K562 (cell line): ENCODE measurements around the gene ZBTB9. TPM values are rescaled to one million over a fixed set of nuclear protein-coding genes. Genes with fewer than 3 reads are reported as not detected.
A peak's percentile ranks its signal among the peaks of the same experiment; 100 is the strongest.

Experiments
- ATF7 ChIP-seq: fragments of 450-650 bp; IDR thresholded peaks from 2 replicates; pipeline ENCODE4 v1.7.1; 2014; ENCODE audit warnings: mild to moderate bottlenecking, moderate library complexity
- BHLHE40 ChIP-seq: IDR thresholded peaks from 2 replicates; pipeline ENCODE4 v1.6.1; 2011; ENCODE audit warnings: low read length, improper control_type of control experiment
- CHCHD3 ChIP-seq: fragments of 250-450 bp; sonication (Bioruptor Pico); IDR thresholded peaks from 2 replicates; pipeline ENCODE4 v2.1.2; 2022; ENCODE audit warnings: mild to moderate bottlenecking
- COPS2 ChIP-seq: fragments of 450-650 bp; conservative IDR thresholded peaks from 2 replicates; pipeline ENCODE4 v1.6.1; 2016; ENCODE audit warnings: mild to moderate bottlenecking, moderate library complexity
- GATAD2B ChIP-seq: fragments of 450-650 bp; IDR thresholded peaks from 2 replicates; pipeline ENCODE4 v1.6.1; 2017; ENCODE audit warnings: mild to moderate bottlenecking, borderline replicate concordance
- HDAC2 ChIP-seq: fragments of 450-650 bp; IDR thresholded peaks from 2 replicates; pipeline ENCODE4 v1.6.1; 2016; ENCODE audit warnings: mild to moderate bottlenecking
- KLF6 ChIP-seq: fragments of 250-450 bp; sonication (Bioruptor Pico); IDR thresholded peaks from 2 replicates; pipeline ENCODE4 v1.4.0; 2020; ENCODE audit warnings: mild to moderate bottlenecking, moderate library complexity, borderline replicate concordance
- MAZ ChIP-seq, 2 experiments: fragments of 450-650 bp in 1 of 2; sonication (generic) in 1 of 2; formaldehyde crosslinking; IDR thresholded peaks in 1 of 2; conservative IDR thresholded peaks in 1 of 2; 2 replicates each; pipeline versions ENCODE4 v1.4.0 to v1.5.0; 2020; ENCODE audit warnings: mild to moderate bottlenecking in 1 of 2, missing genetic modification reagents in 1 of 2
- MBD1 ChIP-seq: fragments of 250-450 bp; sonication (Bioruptor Pico); IDR thresholded peaks from 2 replicates; pipeline ENCODE4 v1.8.0; 2022; ENCODE audit warnings: inconsistent platforms
- MCM3 ChIP-seq: fragments of 450-650 bp; IDR thresholded peaks from 2 replicates; pipeline ENCODE4 v1.6.1; 2016
- MTA2 ChIP-seq: fragments of 450-650 bp; IDR thresholded peaks from 2 replicates; pipeline ENCODE4 v1.6.1; 2016; ENCODE audit warnings: low read depth
- RBM14 ChIP-seq: fragments of 200-400 bp; formaldehyde crosslinking; IDR thresholded peaks from 2 replicates; pipeline ENCODE4 v1.6.1; 2018; ENCODE audit warnings: low read depth, mild to moderate bottlenecking, low read length, moderate library complexity, borderline replicate concordance; ENCODE audit not compliant: insufficient read depth
- SAFB ChIP-seq: fragments of 200-400 bp; formaldehyde crosslinking; IDR thresholded peaks from 2 replicates; pipeline ENCODE4 v1.6.1; 2017; ENCODE audit warnings: low read depth, low read length, borderline replicate concordance
- TEAD1 ChIP-seq, 2 experiments: fragments of 450-650 bp in 1 of 2; sonication (generic) in 1 of 2; formaldehyde crosslinking; IDR thresholded peaks; 2 replicates each; pipeline versions ENCODE4 v1.4.0 to v1.8.0; 2020 to 2022; ENCODE audit warnings: mild to moderate bottlenecking in 2 of 2, missing genetic modification reagents in 1 of 2
- U2AF2 ChIP-seq: fragments of 200-400 bp; formaldehyde crosslinking; optimal IDR thresholded peaks from 2 replicates; pipeline ENCODE3; 2017; ENCODE audit warnings: low read depth, mild to moderate bottlenecking, low read length
- ZBTB11 ChIP-seq, 3 experiments: fragments of 200-800 bp in 1 of 3; fragments of 250-450 bp in 1 of 3; fragments of 450-650 bp in 1 of 3; sonication (Bioruptor Pico) in 1 of 3; sonication (Bioruptor generic) in 1 of 3; formaldehyde crosslinking in 1 of 3; IDR thresholded peaks; 2 replicates each; pipeline versions ENCODE4 v1.6.1 to v1.8.0; 2016 to 2022; ENCODE audit warnings: mild to moderate bottlenecking in 2 of 3, missing genetic modification characterization in 2 of 3, missing compliant biosample characterization in 1 of 3, moderate library complexity in 1 of 3
- ZC3H11A ChIP-seq: IDR thresholded peaks from 2 replicates; pipeline ENCODE4 v1.6.1; 2012; ENCODE audit warnings: low read depth, low read length, improper control_type of control experiment
- ZNF23 ChIP-seq: fragments of 250-450 bp; sonication (Bioruptor Pico); IDR thresholded peaks from 2 replicates; pipeline ENCODE4 v1.4.0; 2020; ENCODE audit warnings: mild to moderate bottlenecking
- ZNF77 ChIP-seq: fragments of 250-450 bp; sonication (Bioruptor Pico); IDR thresholded peaks from 2 replicates; pipeline ENCODE4 v1.5.0; 2020
- ZSCAN32 ChIP-seq: fragments of 450-650 bp; formaldehyde crosslinking; IDR thresholded peaks from 2 replicates; pipeline ENCODE4 v1.4.0; 2020; ENCODE audit warnings: mild to moderate bottlenecking, moderate library complexity
- polyA plus RNA-seq, 8 experiments: library from polyadenylated mRNA; depleted of rRNA in 4 of 8; stranded (reverse) in 5 of 8; unstranded in 3 of 8; fragments of >200 nt; fragmentation: Nextera tagmentation in 2 of 8; fragmentation: Illumina TruSeq in 1 of 8; extraction: Ambion mirVana in 2 of 8; extraction: Trizol in 1 of 8; gene quantifications; 2 replicates each; pipeline versions ENCODE4 v1.2.1 to v1.2.3, GENCODE V29; 2011 to 2014; ENCODE audit warnings: inconsistent platforms in 1 of 8, missing spikeins in 1 of 8
- total RNA-seq, 7 experiments: library from RNA; depleted of rRNA in 6 of 7; stranded (reverse); fragments of >200 nt in 6 of 7; fragmentation: Illumina TruSeq in 2 of 7; extraction: Trizol in 2 of 7; gene quantifications; 2 replicates each; pipeline versions ENCODE4 v1.2.1 to v1.2.3, GENCODE V29; 2011 to 2021; ENCODE audit warnings: low replicate concordance in 1 of 7
- TF ChIP-seq, protein P1 (sequence below): fragments of 250-450 bp; sonication (Bioruptor Pico); IDR thresholded peaks from 2 replicates; pipeline ENCODE4 v1.9.0; 2021; ENCODE audit warnings: mild to moderate bottlenecking
- TF ChIP-seq, protein P2 (sequence below): fragments of 250-450 bp; sonication (Bioruptor Pico); IDR thresholded peaks from 2 replicates; pipeline ENCODE4 v1.4.0; 2020; ENCODE audit warnings: mild to moderate bottlenecking, moderate library complexity

ZBTB9 gene
- total and polyA plus RNA-seq, 9 of the 15 experiments (the other 6 are each of a cell fraction or from before 2014, with no cell fraction given): 1.9 to 19.5 (median 10.4) TPM

- no peak for TF ChIP-seq MBD1 (CRISPR knock-in tag)
- TF ChIP-seq ZBTB11 (CRISPR knock-in tag; IDR thresholded peaks at IDR 0.05): 0 out of 6 replicates have a peak, but pooled peaks of 1 of the 3 experiments have one; percentile 36
- no peak; the same call in 1 of the 2 replicates for TF ChIP-seq MTA2
- no peak for TF ChIP-seq SAFB
- TF ChIP-seq ZNF77: no peak
- TF ChIP-seq KLF6 (CRISPR knock-in tag): no peak
- TF ChIP-seq COPS2: no peak
- TF ChIP-seq, protein P1, sequence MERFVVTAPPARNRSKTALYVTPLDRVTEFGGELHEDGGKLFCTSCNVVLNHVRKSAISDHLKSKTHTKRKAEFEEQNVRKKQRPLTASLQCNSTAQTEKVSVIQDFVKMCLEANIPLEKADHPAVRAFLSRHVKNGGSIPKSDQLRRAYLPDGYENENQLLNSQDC (CRISPR knock-in tag): no peak
- no peak for TF ChIP-seq HDAC2
- no peak for TF ChIP-seq ZSCAN32
- TF ChIP-seq ZC3H11A: no peak
- TF ChIP-seq MCM3: no peak
- no peak for TF ChIP-seq ZNF23
- TF ChIP-seq RBM14: no peak
- TF ChIP-seq, protein P2, sequence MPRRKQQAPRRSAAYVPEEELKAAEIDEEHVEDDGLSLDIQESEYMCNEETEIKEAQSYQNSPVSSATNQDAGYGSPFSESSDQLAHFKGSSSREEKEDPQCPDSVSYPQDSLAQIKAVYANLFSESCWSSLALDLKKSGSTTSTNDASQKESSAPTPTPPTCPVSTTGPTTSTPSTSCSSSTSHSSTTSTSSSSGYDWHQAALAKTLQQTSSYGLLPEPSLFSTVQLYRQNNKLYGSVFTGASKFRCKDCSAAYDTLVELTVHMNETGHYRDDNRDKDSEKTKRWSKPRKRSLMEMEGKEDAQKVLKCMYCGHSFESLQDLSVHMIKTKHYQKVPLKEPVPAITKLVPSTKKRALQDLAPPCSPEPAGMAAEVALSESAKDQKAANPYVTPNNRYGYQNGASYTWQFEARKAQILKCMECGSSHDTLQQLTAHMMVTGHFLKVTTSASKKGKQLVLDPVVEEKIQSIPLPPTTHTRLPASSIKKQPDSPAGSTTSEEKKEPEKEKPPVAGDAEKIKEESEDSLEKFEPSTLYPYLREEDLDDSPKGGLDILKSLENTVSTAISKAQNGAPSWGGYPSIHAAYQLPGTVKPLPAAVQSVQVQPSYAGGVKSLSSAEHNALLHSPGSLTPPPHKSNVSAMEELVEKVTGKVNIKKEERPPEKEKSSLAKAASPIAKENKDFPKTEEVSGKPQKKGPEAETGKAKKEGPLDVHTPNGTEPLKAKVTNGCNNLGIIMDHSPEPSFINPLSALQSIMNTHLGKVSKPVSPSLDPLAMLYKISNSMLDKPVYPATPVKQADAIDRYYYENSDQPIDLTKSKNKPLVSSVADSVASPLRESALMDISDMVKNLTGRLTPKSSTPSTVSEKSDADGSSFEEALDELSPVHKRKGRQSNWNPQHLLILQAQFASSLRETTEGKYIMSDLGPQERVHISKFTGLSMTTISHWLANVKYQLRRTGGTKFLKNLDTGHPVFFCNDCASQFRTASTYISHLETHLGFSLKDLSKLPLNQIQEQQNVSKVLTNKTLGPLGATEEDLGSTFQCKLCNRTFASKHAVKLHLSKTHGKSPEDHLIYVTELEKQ (CRISPR knock-in tag): no peak
- TF ChIP-seq TEAD1 (CRISPR knock-in tag; IDR thresholded peaks at IDR 0.05): no peak
- TF ChIP-seq MAZ (CRISPR knock-in tag; conservative IDR thresholded peaks at IDR 0.05 in 1 of 2, IDR thresholded peaks at IDR 0.05 in 1 of 2): no peak
- no peak for TF ChIP-seq GATAD2B
- TF ChIP-seq CHCHD3 (CRISPR knock-in tag): no peak
- TF ChIP-seq ATF7: no peak
- TF ChIP-seq U2AF2: no peak
- no peak for TF ChIP-seq BHLHE40
These were observed 34.0 kb downstream of the ZBTB9 start (continued) for GRCh38 chr6:33488339-33488738.
